Right lobe of liver (tissue), 4 donors: ENCODE results near the gene SLC25A26.

Source experiments
- POLR2A ChIP-seq: fragments of 450-650 bp; IDR thresholded peaks from one replicate; pipeline ENCODE4 v1.6.1; 2017; ENCODE audit warnings: antibody characterized with exemption, mild to moderate bottlenecking
- TF ChIP-seq, protein P1 (sequence below), 4 donors: fragments of 200-600 bp in 3 of 4; fragments of 450-650 bp in 1 of 4; IDR thresholded peaks; one replicate each; pipeline versions ENCODE4 v1.5.1 to v1.8.0; 2016 to 2022; ENCODE audit warnings: antibody characterized with exemption in 4 of 4, mild to moderate bottlenecking in 2 of 4
- donor health status: DM: no; HTN: no; CAD: no.
- donor health status: DM: no; HTN: no; CAD: no.
- donor health status: DM: no; HTN: yes; CAD: no.

DNA sequence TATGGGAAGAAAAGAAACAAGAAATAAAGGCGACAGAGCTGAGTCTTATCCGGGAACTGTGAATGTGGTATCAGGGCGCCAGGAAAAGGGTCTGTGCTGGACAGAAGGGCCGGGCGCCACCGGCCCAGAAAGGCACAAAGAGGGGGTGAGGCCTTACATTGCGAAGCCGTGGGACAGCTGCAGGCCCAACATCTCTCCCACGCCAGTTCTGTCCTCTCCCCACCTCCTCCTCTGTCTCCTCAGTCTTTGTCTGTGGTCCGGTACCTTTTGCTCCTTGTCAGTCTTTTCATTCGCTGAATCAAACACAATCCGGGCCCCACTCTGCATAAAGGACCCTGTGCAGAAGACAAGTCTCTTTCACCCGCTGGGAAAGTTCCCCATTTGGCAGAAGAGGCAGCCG is 198.2 kb downstream of the SLC25A26 start:
- TF ChIP-seq, protein P1, sequence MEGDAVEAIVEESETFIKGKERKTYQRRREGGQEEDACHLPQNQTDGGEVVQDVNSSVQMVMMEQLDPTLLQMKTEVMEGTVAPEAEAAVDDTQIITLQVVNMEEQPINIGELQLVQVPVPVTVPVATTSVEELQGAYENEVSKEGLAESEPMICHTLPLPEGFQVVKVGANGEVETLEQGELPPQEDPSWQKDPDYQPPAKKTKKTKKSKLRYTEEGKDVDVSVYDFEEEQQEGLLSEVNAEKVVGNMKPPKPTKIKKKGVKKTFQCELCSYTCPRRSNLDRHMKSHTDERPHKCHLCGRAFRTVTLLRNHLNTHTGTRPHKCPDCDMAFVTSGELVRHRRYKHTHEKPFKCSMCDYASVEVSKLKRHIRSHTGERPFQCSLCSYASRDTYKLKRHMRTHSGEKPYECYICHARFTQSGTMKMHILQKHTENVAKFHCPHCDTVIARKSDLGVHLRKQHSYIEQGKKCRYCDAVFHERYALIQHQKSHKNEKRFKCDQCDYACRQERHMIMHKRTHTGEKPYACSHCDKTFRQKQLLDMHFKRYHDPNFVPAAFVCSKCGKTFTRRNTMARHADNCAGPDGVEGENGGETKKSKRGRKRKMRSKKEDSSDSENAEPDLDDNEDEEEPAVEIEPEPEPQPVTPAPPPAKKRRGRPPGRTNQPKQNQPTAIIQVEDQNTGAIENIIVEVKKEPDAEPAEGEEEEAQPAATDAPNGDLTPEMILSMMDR (IDR thresholded peaks at IDR 0.05) = no peak
- no peak for TF ChIP-seq POLR2A
